GM23338 (cell line): ENCODE measurements around the gene GRK4. TPM values are rescaled to one million over a fixed set of nuclear protein-coding genes. Genes with fewer than 3 reads are reported as not detected.

ENCODE experiments used
- ATAC-seq: fragments of 200-7000 bp; cut with Tn5 transposase; 3 replicates; pipeline ENCODE4 v1.9.1; 2020
- DNase-seq: peaks from one replicate; pipeline ENCODE4 v3.0.0-alpha.2; 2015; ENCODE audit warnings: low spot score
- H2AFZ ChIP-seq: fragments of 200-600 bp; sonication (generic); 2 replicates; pipeline ENCODE4 v1.8.0; 2016; ENCODE audit warnings: antibody characterized with exemption, mild to moderate bottlenecking, moderate library complexity
- H3F3A ChIP-seq: fragments of 200-600 bp; sonication (generic); replicated peaks from 2 replicates; pipeline ENCODE4 v1.8.0; 2017; ENCODE audit warnings: antibody characterized with exemption, mixed run types, low read depth
- H3K27ac ChIP-seq: fragments of 200-600 bp; sonication (generic); 2 replicates; pipeline ENCODE4 v1.6.1; 2016; ENCODE audit warnings: low read depth
- H3K27me3 ChIP-seq: fragments of 200-600 bp; sonication (generic); 2 replicates; pipeline ENCODE4 v1.8.0; 2016; ENCODE audit warnings: mild to moderate bottlenecking, mixed run types, moderate library complexity; ENCODE audit not compliant: insufficient read depth
- H3K36me3 ChIP-seq: fragments of 200-600 bp; sonication (generic); 2 replicates; pipeline ENCODE4 v1.8.0; 2016; ENCODE audit warnings: mild to moderate bottlenecking; ENCODE audit not compliant: insufficient read depth
- H3K4me1 ChIP-seq: fragments of 200-600 bp; sonication (generic); 2 replicates; pipeline ENCODE4 v1.8.0; 2016; ENCODE audit warnings: mild to moderate bottlenecking, moderate library complexity; ENCODE audit not compliant: insufficient read depth
- H3K4me2 ChIP-seq: fragments of 200-600 bp; sonication (generic); 2 replicates; pipeline ENCODE4 v1.7.1; 2017; ENCODE audit warnings: mixed run types
- H3K4me3 ChIP-seq: fragments of 200-600 bp; sonication (generic); 2 replicates; pipeline ENCODE4 v1.6.1; 2016; ENCODE audit warnings: mixed run types
- H3K79me2 ChIP-seq: fragments of 200-600 bp; sonication (generic); replicated peaks from 2 replicates; pipeline ENCODE4 v1.8.0; 2017; ENCODE audit warnings: mild to moderate bottlenecking; ENCODE audit not compliant: insufficient read depth
- H3K9me2 ChIP-seq: fragments of 200-600 bp; sonication (generic); 2 replicates; pipeline ENCODE4 v1.8.0; 2017; ENCODE audit not compliant: insufficient read depth
- H4K20me1 ChIP-seq: fragments of 200-600 bp; sonication (generic); replicated peaks from 2 replicates; pipeline ENCODE4 v1.8.0; 2017; ENCODE audit warnings: mild to moderate bottlenecking; ENCODE audit not compliant: insufficient read depth
- H3K27ac Mint-ChIP-seq: 2 replicates; pipeline ENCODE4 v1.8.0; 2020; ENCODE audit warnings: inconsistent platforms, mild to moderate bottlenecking, moderate library complexity, mixed read lengths
- H3K27me3 Mint-ChIP-seq: 3 replicates; pipeline ENCODE4 v1.8.0; 2022; ENCODE audit warnings: low read depth, mild to moderate bottlenecking, moderate library complexity, mixed read lengths, inconsistent platforms; ENCODE audit not compliant: insufficient read depth, poor library complexity
- H3K36me3 Mint-ChIP-seq: 3 replicates; pipeline ENCODE4 v1.8.0; 2021; ENCODE audit warnings: low read depth, mild to moderate bottlenecking, inconsistent platforms, moderate library complexity, mixed read lengths
- H3K4me1 Mint-ChIP-seq: 3 replicates; pipeline ENCODE4 v1.8.0; 2020; ENCODE audit warnings: mild to moderate bottlenecking, inconsistent platforms, mixed read lengths
- H3K4me3 Mint-ChIP-seq: 3 replicates; pipeline ENCODE4 v1.8.0; 2021; ENCODE audit warnings: moderate library complexity, mild to moderate bottlenecking, inconsistent platforms, mixed read lengths
- H3K9me3 Mint-ChIP-seq: 3 replicates; pipeline ENCODE4 v1.8.0; 2020; ENCODE audit warnings: moderate library complexity, mild to moderate bottlenecking, inconsistent platforms, mixed read lengths
- CREB1 ChIP-seq: fragments of 250-450 bp; sonication (Bioruptor Pico); IDR thresholded peaks from 2 replicates; pipeline ENCODE4 v1.5.0; 2020; ENCODE audit warnings: low read depth, mild to moderate bottlenecking, moderate library complexity
- ETS1 ChIP-seq: IDR thresholded peaks from 2 replicates; pipeline ENCODE4 v1.6.1; 2016; ENCODE audit warnings: antibody characterized with exemption
- EZH2 ChIP-seq: fragments of 200-600 bp; sonication (generic); IDR thresholded peaks from one replicate; pipeline ENCODE4 v1.8.0; 2017; ENCODE audit warnings: antibody characterized with exemption, mild to moderate bottlenecking, low read depth; ENCODE audit not compliant: unreplicated experiment
- EZH2phosphoT487 ChIP-seq: fragments of 200-600 bp; sonication (generic); IDR thresholded peaks from one replicate; pipeline ENCODE4 v1.8.1; 2018; ENCODE audit warnings: antibody characterized with exemption; ENCODE audit not compliant: unreplicated experiment
- JUNB ChIP-seq: IDR thresholded peaks from one replicate; pipeline ENCODE4 v1.6.1; 2016; ENCODE audit warnings: antibody characterized with exemption; ENCODE audit not compliant: unreplicated experiment
- NANOG ChIP-seq: IDR thresholded peaks from 2 replicates; pipeline ENCODE4 v1.6.1; 2016; ENCODE audit warnings: antibody characterized with exemption, borderline replicate concordance
- POLR2AphosphoS5 ChIP-seq: IDR thresholded peaks from 2 replicates; pipeline ENCODE4 v1.6.1; 2016; ENCODE audit warnings: antibody characterized with exemption, low read depth
- REST ChIP-seq: IDR thresholded peaks from one replicate; pipeline ENCODE4 v1.6.1; 2018; ENCODE audit warnings: antibody characterized with exemption; ENCODE audit not compliant: unreplicated experiment
- STAT1 ChIP-seq: IDR thresholded peaks from one replicate; pipeline ENCODE4 v1.6.1; 2016; ENCODE audit warnings: antibody characterized with exemption; ENCODE audit not compliant: unreplicated experiment
- ZNF331 ChIP-seq: fragments of 250-450 bp; sonication (Bioruptor Pico); IDR thresholded peaks from 2 replicates; pipeline ENCODE4 v1.5.0; 2020; ENCODE audit warnings: low read depth, mild to moderate bottlenecking, moderate library complexity
- ZNF462 ChIP-seq: fragments of 250-450 bp; sonication (Bioruptor Pico); IDR thresholded peaks from 2 replicates; pipeline ENCODE4 v1.5.0; 2020; ENCODE audit warnings: mild to moderate bottlenecking, moderate library complexity
- polyA plus RNA-seq: library from polyadenylated mRNA; unstranded; fragments of >200 nt; fragmentation: Nextera tagmentation; extraction: Ambion mirVana; gene quantifications from 2 replicates; pipeline ENCODE4 v1.2.1, GENCODE V29; 2016
- total RNA-seq: library from RNA; depleted of rRNA; stranded (reverse); fragments of >200 nt; shearing (Covaris generic); gene quantifications from 2 replicates; pipeline ENCODE4 v1.2.3, GENCODE V29; 2014

The GRK4 gene
- total and polyA plus RNA-seq, 2 experiments from 2014 or later, result 1.3 to 1.4 TPM

- Histone ChIP-seq H3K4me2 (no peak overlapping the region), H3K4me3 (no peak overlapping the region), H3F3A (no peaks in the 10 kb centered on the region), H3K27ac (no peak overlapping the region), H3K9me2 (no peaks in the 10 kb centered on the region), H2AFZ (no peak overlapping the region), H3K36me3 (no peaks in the 10 kb centered on the region), H4K20me1 (peaks cover 3% of the 10 kb centered on the region; the same call in 1 of the 2 replicates), H3K4me1 (0 out of 2 replicates have a peak, but pooled peaks cover 3% of the 10 kb centered on the region), H3K79me2 (no peaks in the 10 kb centered on the region), H3K27me3 (peaks cover 11% of the 10 kb centered on the region)
- Mint-ChIP-seq H3K9me3 (peaks cover 4% of the 10 kb centered on the region; the same call in 1 of the 3 replicates), H3K36me3 (peaks cover 4% of the 10 kb centered on the region; the same call in 1 of the 3 replicates), H3K4me1 (peaks cover 11% of the 10 kb centered on the region), H3K4me3 (no peak overlapping the region), H3K27ac (no peak overlapping the region), H3K27me3 (peaks cover 9% of the 10 kb centered on the region)
- TF ChIP-seq NANOG, result no peak
- TF ChIP-seq ZNF462 (CRISPR knock-in tag), result no peak
- no peak for TF ChIP-seq ZNF331 (CRISPR knock-in tag)
- TF ChIP-seq EZH2phosphoT487, result no peak
- no peak for TF ChIP-seq EZH2
- TF ChIP-seq ETS1, result no peak
- no peak for TF ChIP-seq POLR2AphosphoS5
- no peak for TF ChIP-seq REST
- no peak for TF ChIP-seq STAT1
- no peak for TF ChIP-seq CREB1 (CRISPR knock-in tag)
- no peak for TF ChIP-seq JUNB
- ATAC-seq (no peak), DNase-seq (no peak)
These were observed 5.0 kb downstream of the GRK4 start for GRCh38 chr4:2968381-2968780.
